ENCODE data around the gene ZBTB16. TPM values are rescaled to one million over a fixed set of nuclear protein-coding genes. Genes with fewer than 3 reads are reported as not detected.
A peak's percentile ranks its signal among the peaks of the same experiment; 100 is the strongest.

ZBTB16 gene
- total and polyA plus RNA-seq, 2 donors (not counting 3 experiments of a cell fraction or from before 2014, with no cell fraction given) = 9.8 to 20.3 TPM

- Histone ChIP-seq H3K79me2 (ENCODE audit: control insufficient read depth, insufficient read depth, low read length) (peaks cover 4% of the 10 kb centered on the region), H2AFZ (ENCODE audit: low read depth, low read length) (no peak overlapping the region), H3K4me2 (ENCODE audit: insufficient read depth, low read length) (peak overlapping the region; percentile 49), H3K36me3 (ENCODE audit: control insufficient read depth in 2 of 2, extremely low read depth in 1 of 2, insufficient read depth in 2 of 2, low read length in 2 of 2) (no peaks in the 10 kb centered on the region), H3K4me3 (replicated peaks in 1 of 3; ENCODE audit: insufficient read depth in 1 of 3, low read depth in 1 of 3, low read length in 3 of 3) (no peak overlapping the region), H3K9ac (replicated peaks; ENCODE audit: extremely low read depth, insufficient read depth, low read length) (peak overlapping the region; percentile 65), H3K4me1 (ENCODE audit: control insufficient read depth, extremely low read depth, insufficient read depth, low read length) (peaks cover 71% of the 10 kb centered on the region), H3K9me1 (replicated peaks; ENCODE audit: control insufficient read depth, extremely low read depth, insufficient read depth, low read length) (no peaks in the 10 kb centered on the region), H3K27me3 (ENCODE audit: control insufficient read depth in 2 of 2, insufficient read depth in 2 of 2, low read length in 2 of 2) (no peaks in the 10 kb centered on the region), H4K20me1 (replicated peaks; ENCODE audit: control insufficient read depth, extremely low read depth, insufficient read depth, low read length) (no peaks in the 10 kb centered on the region), H3K9me3 (replicated peaks; ENCODE audit: control insufficient read depth, insufficient read depth, low read length) (no peaks in the 10 kb centered on the region), H3K27ac (ENCODE audit: insufficient read depth, low read depth, low read length) (peak overlapping the region; percentile 58)
- POLR2A ChIA-PET = interaction anchor here (0.6 to 1.5 kb wide), 4 partner anchors 12 to 106 kb away, joined by 3 to 9 read pairs (median 4); no protein-coding TSS in a partner anchor
- dilution Hi-C loops (cut with MboI; ENCODE audit: extremely low pct_ligation_motif_present, low sequenced_read_pairs) (no loop called here), intact Hi-C loops (cut with micrococcal nuclease) (loop anchor here (10.0 kb wide), 1 partner anchor 782 kb away; the partner anchor contains the start of gene ANKK1)
- FAIRE-seq = peak; percentile 61
- no TSS peak for BruUV-seq (replicated peaks)
- CTCF ChIA-PET = interaction anchor here (0.7 to 2.6 kb wide), 7 partner anchors 13 to 106 kb away, joined by 3 to 18 read pairs (median 3); no protein-coding TSS in a partner anchor
- TF ChIP-seq POLR2A (IDR thresholded peaks at IDR 0.05; ENCODE audit: low read depth, low read length) (no peak), EZH2 (IDR thresholded peaks at IDR 0.05; ENCODE audit: borderline replicate concordance, low read depth, low read length, severe bottlenecking) (no peak), FOS (IDR thresholded peaks at IDR 0.05; ENCODE audit: borderline replicate concordance, insufficient read depth, low read length) (no peak), POLR2AphosphoS5 (IDR thresholded peaks at IDR 0.05; ENCODE audit: insufficient read depth, low read depth, low read length) (no peak), MYC (IDR thresholded peaks at IDR 0.05; ENCODE audit: low read depth, low read length) (no peak), GATA2 (IDR thresholded peaks at IDR 0.05; ENCODE audit: insufficient read depth, insufficient read length, low read depth, low read length) (no peak), JUN (IDR thresholded peaks at IDR 0.05; ENCODE audit: borderline replicate concordance, insufficient read depth, insufficient read length, low read depth) (no peak)
- TF ChIP-seq, protein P1, sequence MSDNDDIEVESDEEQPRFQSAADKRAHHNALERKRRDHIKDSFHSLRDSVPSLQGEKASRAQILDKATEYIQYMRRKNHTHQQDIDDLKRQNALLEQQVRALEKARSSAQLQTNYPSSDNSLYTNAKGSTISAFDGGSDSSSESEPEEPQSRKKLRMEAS (IDR thresholded peaks at IDR 0.05; ENCODE audit: insufficient read depth, insufficient read length) = no peak
- TF ChIP-seq, protein P2, sequence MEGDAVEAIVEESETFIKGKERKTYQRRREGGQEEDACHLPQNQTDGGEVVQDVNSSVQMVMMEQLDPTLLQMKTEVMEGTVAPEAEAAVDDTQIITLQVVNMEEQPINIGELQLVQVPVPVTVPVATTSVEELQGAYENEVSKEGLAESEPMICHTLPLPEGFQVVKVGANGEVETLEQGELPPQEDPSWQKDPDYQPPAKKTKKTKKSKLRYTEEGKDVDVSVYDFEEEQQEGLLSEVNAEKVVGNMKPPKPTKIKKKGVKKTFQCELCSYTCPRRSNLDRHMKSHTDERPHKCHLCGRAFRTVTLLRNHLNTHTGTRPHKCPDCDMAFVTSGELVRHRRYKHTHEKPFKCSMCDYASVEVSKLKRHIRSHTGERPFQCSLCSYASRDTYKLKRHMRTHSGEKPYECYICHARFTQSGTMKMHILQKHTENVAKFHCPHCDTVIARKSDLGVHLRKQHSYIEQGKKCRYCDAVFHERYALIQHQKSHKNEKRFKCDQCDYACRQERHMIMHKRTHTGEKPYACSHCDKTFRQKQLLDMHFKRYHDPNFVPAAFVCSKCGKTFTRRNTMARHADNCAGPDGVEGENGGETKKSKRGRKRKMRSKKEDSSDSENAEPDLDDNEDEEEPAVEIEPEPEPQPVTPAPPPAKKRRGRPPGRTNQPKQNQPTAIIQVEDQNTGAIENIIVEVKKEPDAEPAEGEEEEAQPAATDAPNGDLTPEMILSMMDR (IDR thresholded peaks at IDR 0.05; ENCODE audit: extremely low read depth in 1 of 2, insufficient read depth in 1 of 2, low read depth in 1 of 2, low read length in 2 of 2) = no peak
- DNase-seq (ENCODE audit: low read depth, low spot score) = no peak
Measured at GRCh38 chr11:114166362-114166761, 106.9 kb downstream of the ZBTB16 start.

Measured in endothelial cell of umbilical vein (primary cell).